HepG2 (cell line): ENCODE data around the gene ALG5. TPM values are rescaled to one million over a fixed set of nuclear protein-coding genes. Genes with fewer than 3 reads are reported as not detected.

Source experiments
- AFF4 ChIP-seq: sonication (generic); formaldehyde crosslinking; IDR thresholded peaks from 2 replicates; pipeline ENCODE4 v1.4.0; 2020; ENCODE audit warnings: missing genetic modification reagents
- ARID3A ChIP-seq: IDR thresholded peaks from 2 replicates; pipeline ENCODE4 v1.6.1; 2012; ENCODE audit warnings: low read depth, low read length, improper control_type of control experiment
- BRF2 ChIP-seq: sonication (generic); formaldehyde crosslinking; IDR thresholded peaks from 2 replicates; pipeline ENCODE4 v1.8.1; 2022; ENCODE audit warnings: mild to moderate bottlenecking, missing genetic modification reagents
- CBX5 ChIP-seq: sonication (generic); formaldehyde crosslinking; IDR thresholded peaks from 2 replicates; pipeline ENCODE4 v1.4.0; 2020; ENCODE audit warnings: missing genetic modification reagents, borderline replicate concordance
- DMAP1 ChIP-seq: IDR thresholded peaks from 2 replicates; pipeline ENCODE4 v1.6.1; 2016
- FOXP1 ChIP-seq, 2 experiments: fragments of 450-650 bp in 1 of 2; IDR thresholded peaks; 2 replicates each; pipeline ENCODE4 v1.6.1; 2017 to 2018; ENCODE audit warnings: antibody characterized with exemption in 1 of 2
- LBX2 ChIP-seq: sonication (generic); formaldehyde crosslinking; IDR thresholded peaks from 2 replicates; pipeline ENCODE4 v1.5.0; 2020; ENCODE audit warnings: missing genetic modification reagents, mild to moderate bottlenecking, borderline replicate concordance
- MXI1 ChIP-seq: IDR thresholded peaks from 3 replicates; pipeline ENCODE4 v1.6.1; 2012; ENCODE audit warnings: low read depth, low read length, inconsistent platforms, borderline replicate concordance
- NRL ChIP-seq: sonication (generic); formaldehyde crosslinking; IDR thresholded peaks from 2 replicates; pipeline ENCODE4 v1.5.0; 2020; ENCODE audit warnings: missing genetic modification reagents, mild to moderate bottlenecking, moderate library complexity, borderline replicate concordance
- SSRP1 ChIP-seq: IDR thresholded peaks from 2 replicates; pipeline ENCODE4 v1.6.1; 2016; ENCODE audit warnings: control low read depth
- TBX3 ChIP-seq: fragments of 450-650 bp; IDR thresholded peaks from 2 replicates; pipeline ENCODE4 v1.6.1; 2017; ENCODE audit warnings: antibody characterized with exemption, mild to moderate bottlenecking, inconsistent platforms, borderline replicate concordance
- TEAD3 ChIP-seq: optimal IDR thresholded peaks from 2 replicates; pipeline ENCODE3; 2016; ENCODE audit warnings: borderline replicate concordance
- THYN1 ChIP-seq: sonication (generic); formaldehyde crosslinking; IDR thresholded peaks from 2 replicates; pipeline ENCODE4 v1.8.1; 2023; ENCODE audit warnings: low read depth, mild to moderate bottlenecking, moderate library complexity, missing genetic modification reagents, borderline replicate concordance
- ZBTB3 ChIP-seq: sonication (generic); formaldehyde crosslinking; IDR thresholded peaks from 2 replicates; pipeline ENCODE4 v1.4.0; 2020; ENCODE audit warnings: low read depth, mild to moderate bottlenecking, moderate library complexity, missing genetic modification reagents, borderline replicate concordance
- ZMAT5 ChIP-seq: sonication (generic); formaldehyde crosslinking; IDR thresholded peaks from 2 replicates; pipeline ENCODE4 v1.5.0; 2020; ENCODE audit warnings: mild to moderate bottlenecking, low read depth, missing genetic modification reagents, borderline replicate concordance
- ZNF354B ChIP-seq: sonication (generic); formaldehyde crosslinking; IDR thresholded peaks from 2 replicates; pipeline ENCODE4 v1.8.0; 2022; ENCODE audit warnings: mild to moderate bottlenecking, missing genetic modification reagents
- ZNF552 ChIP-seq: sonication (generic); formaldehyde crosslinking; IDR thresholded peaks from 2 replicates; pipeline ENCODE4 v1.9.0; 2022; ENCODE audit warnings: missing genetic modification reagents, mild to moderate bottlenecking, borderline replicate concordance
- ZNF691 ChIP-seq: sonication (generic); formaldehyde crosslinking; IDR thresholded peaks from 2 replicates; pipeline ENCODE4 v1.4.0; 2020; ENCODE audit warnings: missing genetic modification reagents, low read depth, mild to moderate bottlenecking, borderline replicate concordance
- ZNF775 ChIP-seq: sonication (generic); formaldehyde crosslinking; IDR thresholded peaks from 2 replicates; pipeline ENCODE4 v1.4.0; 2020; ENCODE audit warnings: missing genetic modification reagents, mild to moderate bottlenecking, moderate library complexity, borderline replicate concordance
- ZNF777 ChIP-seq: sonication (generic); formaldehyde crosslinking; IDR thresholded peaks from 2 replicates; pipeline ENCODE4 v1.4.0; 2020; ENCODE audit warnings: missing genetic modification reagents
- ZSCAN29 ChIP-seq: sonication (generic); formaldehyde crosslinking; conservative IDR thresholded peaks from 2 replicates; pipeline ENCODE4 v1.4.0; 2020; ENCODE audit warnings: mild to moderate bottlenecking, missing genetic modification reagents
- polyA plus RNA-seq, 8 experiments: library from polyadenylated mRNA; depleted of rRNA in 3 of 8; stranded (reverse) in 7 of 8; unstranded in 1 of 8; fragments of >200 nt; fragmentation: Illumina TruSeq in 4 of 8; extraction: Trizol in 4 of 8; gene quantifications; 2 replicates each; pipeline versions ENCODE4 v1.2.1 to v1.2.3, GENCODE V29; 2011 to 2016; ENCODE audit warnings: low read depth in 4 of 8, missing spikeins in 1 of 8, mixed read lengths in 1 of 8; ENCODE audit not compliant: insufficient read depth in 1 of 8
- total RNA-seq, 5 experiments: library from RNA; depleted of rRNA; stranded (reverse); fragments of >200 nt; fragmentation: Illumina TruSeq; extraction: Trizol; gene quantifications; 2 replicates each; pipeline ENCODE4 v1.2.3, GENCODE V29; 2016; ENCODE audit warnings: low read depth in 1 of 5

Gene ALG5
- total and polyA plus RNA-seq, 2 of the 13 experiments (the other 11 are each of a cell fraction or from before 2014, with no cell fraction given) = 27.8 to 51.1 TPM

GRCh38 chr13:36919171-36919832 is 79.8 kb downstream of the ALG5 start (continued):
- TF ChIP-seq AFF4 = no peak
- no peak for TF ChIP-seq THYN1 (CRISPR knock-in tag)
- TF ChIP-seq ZNF777 (CRISPR knock-in tag) = peak; percentile 67; the same call in 1 of the 2 replicates
- no peak for TF ChIP-seq ZNF354B (CRISPR knock-in tag)
- TF ChIP-seq ZBTB3 (CRISPR knock-in tag) = no peak
- no peak for TF ChIP-seq ARID3A
- no peak for TF ChIP-seq ZSCAN29 (CRISPR knock-in tag)
- no peak for TF ChIP-seq ZNF552
- no peak for TF ChIP-seq BRF2 (CRISPR knock-in tag)
- no peak for TF ChIP-seq ZMAT5 (CRISPR knock-in tag)
- peak; percentile 8 for TF ChIP-seq TEAD3
- TF ChIP-seq CBX5 (CRISPR knock-in tag) = no peak
- no peak for TF ChIP-seq TBX3
- no peak for TF ChIP-seq ZNF691
- TF ChIP-seq NRL (CRISPR knock-in tag) = no peak
- TF ChIP-seq ZNF775 (CRISPR knock-in tag) = no peak
- TF ChIP-seq DMAP1 = no peak
- TF ChIP-seq SSRP1 (CRISPR knock-in tag) = no peak
- peak; percentile 6; the same call in 1 of the 3 replicates for TF ChIP-seq MXI1
- no peak for TF ChIP-seq LBX2 (CRISPR knock-in tag)
- TF ChIP-seq FOXP1 (IDR thresholded peaks at IDR 0.05) = no peak
- TF ChIP-seq FOXP1 (CRISPR knock-in tag; IDR thresholded peaks at IDR 0.05) = peak; percentile 14; the same call in 1 of the 2 replicates
